GM12874 (cell line): ENCODE data around the gene HOXA11.

Experiments used
- TF ChIP-seq, protein P1 (sequence below): IDR thresholded peaks from 2 replicates; pipeline ENCODE4 v1.5.1; 2011; ENCODE audit warnings: low read depth, mild to moderate bottlenecking, control low read depth, low read length, moderate library complexity; ENCODE audit not compliant: insufficient read depth

The HOXA11 gene

DNA sequence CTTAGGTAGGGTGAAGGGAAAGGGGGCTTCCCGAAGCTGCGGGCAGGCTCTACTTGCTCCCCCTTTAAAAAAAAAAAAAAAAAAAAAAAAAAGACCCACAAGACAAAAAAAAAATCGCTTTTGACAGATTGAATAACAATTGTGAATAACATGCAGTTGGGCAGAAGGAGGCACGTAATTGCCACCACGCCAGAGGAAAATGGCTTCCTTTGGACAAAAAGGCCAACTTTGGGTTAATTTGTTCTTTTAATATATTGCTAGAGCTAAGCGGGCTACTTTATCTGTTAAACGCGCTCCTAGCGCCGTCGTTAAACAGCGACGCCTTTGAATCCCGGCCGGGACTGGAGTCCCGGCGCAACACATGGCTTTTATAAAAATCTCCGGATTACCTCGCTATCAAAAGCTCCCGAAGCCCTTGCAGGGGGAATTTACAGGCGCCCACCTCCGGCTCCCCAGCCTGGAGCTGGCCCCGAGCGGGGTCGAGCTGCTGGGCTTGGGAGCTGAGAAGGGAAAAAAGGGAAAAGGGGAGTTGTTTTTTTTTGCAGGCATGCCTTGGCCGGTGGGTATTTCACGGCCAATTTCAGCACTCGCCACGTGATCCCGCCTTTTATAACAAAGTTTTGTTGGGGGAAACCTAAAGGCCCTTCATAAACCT lies 1.2 kb downstream of the HOXA11 start:
- TF ChIP-seq, protein P1, sequence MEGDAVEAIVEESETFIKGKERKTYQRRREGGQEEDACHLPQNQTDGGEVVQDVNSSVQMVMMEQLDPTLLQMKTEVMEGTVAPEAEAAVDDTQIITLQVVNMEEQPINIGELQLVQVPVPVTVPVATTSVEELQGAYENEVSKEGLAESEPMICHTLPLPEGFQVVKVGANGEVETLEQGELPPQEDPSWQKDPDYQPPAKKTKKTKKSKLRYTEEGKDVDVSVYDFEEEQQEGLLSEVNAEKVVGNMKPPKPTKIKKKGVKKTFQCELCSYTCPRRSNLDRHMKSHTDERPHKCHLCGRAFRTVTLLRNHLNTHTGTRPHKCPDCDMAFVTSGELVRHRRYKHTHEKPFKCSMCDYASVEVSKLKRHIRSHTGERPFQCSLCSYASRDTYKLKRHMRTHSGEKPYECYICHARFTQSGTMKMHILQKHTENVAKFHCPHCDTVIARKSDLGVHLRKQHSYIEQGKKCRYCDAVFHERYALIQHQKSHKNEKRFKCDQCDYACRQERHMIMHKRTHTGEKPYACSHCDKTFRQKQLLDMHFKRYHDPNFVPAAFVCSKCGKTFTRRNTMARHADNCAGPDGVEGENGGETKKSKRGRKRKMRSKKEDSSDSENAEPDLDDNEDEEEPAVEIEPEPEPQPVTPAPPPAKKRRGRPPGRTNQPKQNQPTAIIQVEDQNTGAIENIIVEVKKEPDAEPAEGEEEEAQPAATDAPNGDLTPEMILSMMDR = no peak

DNA sequence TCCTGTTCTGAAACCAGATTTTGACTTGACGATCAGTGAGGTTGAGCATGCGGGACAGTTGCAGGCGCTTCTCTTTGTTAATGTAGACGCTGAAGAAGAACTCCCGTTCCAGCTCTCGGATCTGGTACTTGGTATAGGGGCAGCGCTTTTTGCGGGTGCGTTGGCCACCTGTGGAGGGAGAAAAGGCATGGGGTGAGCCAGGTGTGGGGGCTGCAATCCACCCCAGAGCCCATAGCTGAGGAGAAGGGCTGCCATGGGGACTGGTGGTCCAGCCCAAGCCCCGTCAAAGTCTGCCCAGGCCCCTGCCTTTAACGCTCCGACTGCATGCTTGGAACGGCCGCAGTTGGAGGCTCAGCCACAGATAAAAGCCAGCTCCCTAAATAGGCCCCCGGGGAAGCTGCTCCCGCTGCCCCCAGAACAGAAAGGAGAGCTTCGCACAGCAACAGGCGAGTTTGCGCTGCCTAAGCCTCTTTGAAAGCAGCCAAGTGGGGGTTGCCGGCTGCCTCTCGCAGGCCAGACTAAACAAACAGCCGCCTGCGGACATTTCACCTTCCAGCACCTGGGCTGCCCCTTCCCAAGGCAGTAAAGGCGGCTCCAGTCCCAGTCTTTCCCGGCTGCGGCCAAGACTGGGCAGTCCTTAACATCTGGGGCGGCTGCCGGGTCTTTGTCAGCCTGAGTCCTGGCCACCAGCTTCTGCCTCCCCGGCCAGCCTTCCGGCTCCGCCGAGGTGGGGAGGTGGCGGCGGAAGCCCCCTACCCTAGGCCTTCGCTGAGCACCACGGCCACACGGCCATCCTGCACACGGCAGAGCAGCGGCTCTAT lies 2.0 kb downstream of the HOXA11 start:
- TF ChIP-seq, protein P1 = no peak

DNA sequence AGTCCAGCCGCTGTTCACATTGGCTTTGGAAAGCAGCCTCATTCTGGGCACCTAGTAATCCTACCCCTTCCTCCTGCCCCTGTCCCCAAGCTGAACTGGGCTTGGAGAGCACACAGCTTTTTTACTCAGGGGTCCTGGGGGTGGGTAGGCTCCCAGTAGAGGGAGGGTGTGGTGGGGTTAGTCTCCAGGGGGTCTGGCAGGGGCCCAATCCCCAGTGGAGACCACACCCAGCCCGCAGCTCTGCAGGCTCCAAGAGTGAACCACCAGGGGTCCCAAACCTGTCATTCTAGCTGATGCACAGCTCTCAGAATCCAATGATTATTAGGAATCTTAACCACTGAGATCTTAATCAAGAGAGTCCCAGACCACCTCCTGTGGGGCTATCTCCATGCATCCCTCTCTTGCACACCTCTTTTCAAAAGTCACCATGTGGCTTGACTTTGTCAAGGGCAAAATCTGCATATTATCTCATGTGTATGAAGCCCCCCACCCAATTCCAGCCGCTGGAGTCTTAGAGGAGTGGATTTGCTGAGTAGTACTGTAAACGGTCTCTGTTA lies 2.7 kb downstream of the HOXA11 start:
- TF ChIP-seq, protein P1 = no peak

DNA sequence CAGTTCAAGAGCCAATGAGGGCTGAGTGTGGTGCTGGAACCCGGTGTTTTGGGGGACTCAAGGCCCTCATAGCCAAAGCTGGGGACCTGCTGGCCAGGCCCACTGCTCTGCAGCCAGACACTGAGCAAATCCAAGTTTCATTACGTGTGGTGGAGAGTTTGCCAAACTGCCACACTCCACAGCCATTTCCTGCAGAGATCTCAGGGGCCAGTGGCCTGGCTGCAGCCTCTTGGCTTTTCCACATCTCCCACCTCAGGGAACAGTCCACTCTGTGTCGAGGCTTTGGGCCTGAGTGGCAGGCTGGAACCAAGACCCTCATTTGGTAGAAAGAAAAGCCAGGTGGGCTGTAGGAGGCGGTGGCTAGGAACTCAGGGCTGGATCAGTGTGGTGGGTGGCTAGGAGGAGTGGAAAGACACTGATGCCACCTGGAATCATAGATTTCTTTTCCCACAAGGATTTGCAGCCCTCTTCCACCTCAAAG lies 3.2 kb downstream of the HOXA11 start:
- TF ChIP-seq, protein P1 = no peak

DNA sequence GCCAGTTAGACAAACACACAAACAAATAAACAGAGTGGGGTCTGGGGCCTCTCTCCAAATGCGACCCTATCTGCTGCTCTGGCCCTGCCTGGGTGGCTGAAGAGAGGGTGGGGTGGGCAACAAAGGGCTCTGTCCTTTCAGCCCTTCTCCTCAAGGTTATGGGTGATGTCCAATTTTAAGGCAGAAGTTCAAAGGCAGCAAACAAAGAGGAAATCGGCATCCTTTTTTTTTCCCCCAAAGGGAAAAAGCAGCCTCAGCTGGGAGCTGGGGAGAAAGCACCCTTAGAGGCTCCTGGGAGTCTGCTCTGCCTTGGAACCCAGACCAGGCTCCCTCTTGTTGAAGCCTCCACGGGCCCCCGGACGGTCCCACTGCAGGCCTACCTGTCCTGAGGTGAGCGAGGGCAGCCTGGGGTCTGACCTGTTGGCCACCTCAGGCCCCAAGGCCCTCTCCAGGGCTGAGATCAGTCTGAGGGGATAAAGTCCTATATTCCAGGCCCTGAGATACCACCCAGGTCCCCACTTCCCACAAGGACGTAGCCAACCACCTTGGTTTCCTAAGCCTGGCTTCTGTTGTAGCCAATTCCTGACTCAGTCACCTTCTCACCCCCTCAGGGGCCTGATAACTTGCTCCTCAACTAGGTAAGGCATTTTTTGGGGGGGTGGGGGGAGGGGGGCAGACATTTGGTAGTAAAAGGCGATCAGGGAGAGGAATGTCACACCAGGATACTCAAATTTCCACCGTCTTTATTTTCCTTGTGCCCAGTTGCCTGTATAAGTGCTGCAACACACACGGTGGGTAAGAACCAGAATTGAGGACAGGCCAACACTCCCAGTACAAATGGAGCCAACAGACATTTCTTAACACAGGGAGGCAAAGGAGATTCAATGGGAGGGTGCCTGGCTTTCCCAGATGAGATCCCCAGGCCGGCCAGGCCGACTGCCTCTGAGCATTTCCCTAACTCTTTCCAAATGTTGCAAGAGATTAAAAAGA lies 4.3 kb downstream of the HOXA11 start:
- TF ChIP-seq, protein P1 = no peak

DNA sequence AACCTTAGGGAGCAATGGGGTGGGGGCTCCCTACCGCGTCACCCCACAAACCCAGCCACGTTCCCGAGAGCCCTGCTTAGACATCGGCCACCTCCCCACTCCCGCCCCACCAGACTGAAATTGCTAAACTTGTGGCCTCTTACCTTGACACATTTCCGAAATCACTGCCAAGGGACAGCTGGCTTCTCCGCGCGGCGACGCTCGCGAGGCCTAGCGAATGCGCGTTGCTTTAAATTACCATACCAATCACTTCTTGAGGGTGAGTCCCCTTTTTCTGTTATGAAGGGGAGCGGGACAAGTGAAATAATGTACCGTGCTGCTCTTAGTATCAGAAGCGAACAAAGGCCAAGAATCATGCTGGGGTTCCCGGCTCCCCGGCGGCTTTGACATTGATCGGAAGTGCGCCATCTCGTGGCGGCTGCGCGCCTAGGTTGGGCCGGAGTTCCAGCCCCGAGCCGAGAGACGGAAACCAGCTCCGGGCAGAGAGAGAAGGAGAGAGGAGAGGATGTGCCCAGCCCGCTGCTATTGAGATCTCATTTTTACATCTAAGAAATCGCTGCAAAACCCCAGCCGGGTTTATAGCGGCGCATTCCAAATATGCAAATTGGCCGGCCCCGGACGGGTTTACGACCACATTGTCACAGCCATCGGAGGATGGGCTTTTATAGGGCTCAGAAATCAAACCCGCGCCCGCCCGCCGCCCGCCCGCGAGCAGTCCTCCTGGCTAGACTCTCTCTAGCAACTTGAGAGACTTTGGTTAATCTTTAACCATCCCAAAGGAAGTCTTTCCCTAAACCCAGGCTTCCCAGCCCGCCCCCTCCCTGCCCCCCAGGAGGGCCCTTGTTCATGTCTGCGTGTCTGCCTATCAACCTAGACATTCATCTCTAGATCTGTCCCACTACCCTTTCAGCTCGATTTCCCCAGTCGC lies 5.3 kb downstream of the HOXA11 start:
- TF ChIP-seq, protein P1 = peak; percentile 82
